Left colon (tissue), 2 donors: ENCODE results near the gene PLAC8L1. TPM values are rescaled to one million over a fixed set of nuclear protein-coding genes. Genes with fewer than 3 reads are reported as not detected.
"Not testable (repeated sequence)": the region's sequence is repeated elsewhere in the genome, so short reads cannot be mapped to it uniquely, and the experiment has no call there.

Source experiments
- ATAC-seq: fragments of 200-7000 bp; cut with Tn5 transposase; one replicate; pipeline ENCODE4 v1.9.1; 2020; ENCODE audit warnings: mild to moderate bottlenecking, moderate library complexity
- DNase-seq, 2 donors: peaks; one replicate each; pipeline ENCODE4 v3.0.0-alpha.2; 2020
- intact Hi-C, 2 donors: fragments of 100-400 bp; cut with DNase I in 1 of 2; cut with micrococcal nuclease in 1 of 2; formaldehyde crosslinking; loops; one replicate each; pipeline versions ENCODE4 v1.11.2 to v1.14.0; 2022; cut with DNase I, micrococcal nuclease
- long read RNA-seq: library from polyadenylated mRNA; unstranded; transcript quantifications from one replicate; pipeline ENCODE4 v2.0.0, GENCODE V29; 2021
- total RNA-seq, 2 donors: library from RNA; stranded (reverse); fragmentation: NEBNext Ultra II Directional; extraction: Animal tissue kit (Norgen Biotek cat#: 25700); gene quantifications; one replicate each; pipeline ENCODE4 v1.2.1, GENCODE V29; 2021
- donor health status: DM: no; HTN: no; CAD: no.
- donor health status: DM: yes; HTN: yes; CAD: no.

The PLAC8L1 gene
- under 1 TPM in 1 of 2 donors, not detected in 1; 0.49 TPM for total RNA-seq
- long read RNA-seq = 0 reads

DNA sequence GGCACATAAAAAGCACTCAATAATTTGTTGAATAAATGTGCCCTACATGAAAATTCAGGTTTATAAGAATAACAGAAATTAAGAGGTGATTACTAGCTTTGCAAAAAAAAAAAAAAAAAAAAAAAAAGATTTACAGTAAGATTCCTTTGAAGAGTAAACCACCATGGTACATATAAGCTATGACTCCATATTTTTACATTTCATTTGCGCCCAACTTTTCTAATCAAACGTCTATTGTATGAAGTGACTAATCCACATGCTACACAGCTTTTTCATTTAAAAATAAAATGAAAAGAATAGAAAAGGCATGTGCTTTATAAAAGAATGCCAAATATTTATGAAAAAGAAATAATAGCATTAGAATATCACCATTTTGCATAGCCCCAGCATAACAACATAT lies at the start of gene PLAC8L1:
Gene PLAC8L1 (minus strand): TSS at position 101 of the 400 bp plus-strand sequence. CDS start 1,266 bp downstream, outside the sequence.
- ATAC-seq (no peak), DNase-seq (no peak)
- intact Hi-C loops = no loop called here

GRCh38 chr5:146151970-146152369 lies 46.6 kb upstream of the PLAC8L1 start:
- no peak for DNase-seq
- no peak for ATAC-seq
- intact Hi-C loops = no loop called here

GRCh38 chr5:146137967-146138403 lies 32.6 kb upstream of the PLAC8L1 start:
- ATAC-seq (peak; percentile 86), DNase-seq (peak; percentile 31 to 45)
- intact Hi-C loops = loop anchor here in 1 of 2 donors (10.0 kb wide), 1 partner anchor 127 kb away; no protein-coding TSS in a partner anchor

DNA sequence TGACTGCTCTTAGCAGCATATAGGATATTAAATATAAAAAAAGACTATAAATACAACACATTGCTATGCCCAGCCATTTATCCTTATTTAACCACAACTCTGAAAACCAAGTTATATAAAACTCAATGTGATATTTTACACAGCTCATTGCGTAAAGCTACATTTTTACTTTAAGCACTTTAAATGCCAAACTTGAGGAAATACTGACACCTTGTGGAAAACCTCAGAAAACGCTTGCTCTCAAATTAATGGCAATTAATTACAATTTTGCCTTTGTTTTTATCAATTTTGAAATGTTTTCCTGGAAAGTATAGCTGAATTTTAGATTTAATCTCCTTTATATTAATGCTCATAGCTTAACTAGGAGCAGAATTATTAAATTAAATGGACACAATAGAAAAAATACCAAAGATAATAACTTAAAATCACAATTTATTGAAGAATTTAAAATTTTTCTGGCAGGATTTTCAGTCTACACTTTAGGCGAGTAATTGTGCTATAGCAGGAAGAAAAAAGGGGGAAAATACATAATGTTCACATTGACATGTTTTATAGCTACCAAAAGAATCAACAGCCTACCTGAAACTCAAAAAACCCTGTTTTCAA lies 25.2 kb upstream of the PLAC8L1 start:
- intact Hi-C loops = loop anchor here in 1 of 2 donors (10.0 kb wide), 1 partner anchor 134 kb away; no protein-coding TSS in a partner anchor
- no peak for ATAC-seq
- DNase-seq = no peak

DNA sequence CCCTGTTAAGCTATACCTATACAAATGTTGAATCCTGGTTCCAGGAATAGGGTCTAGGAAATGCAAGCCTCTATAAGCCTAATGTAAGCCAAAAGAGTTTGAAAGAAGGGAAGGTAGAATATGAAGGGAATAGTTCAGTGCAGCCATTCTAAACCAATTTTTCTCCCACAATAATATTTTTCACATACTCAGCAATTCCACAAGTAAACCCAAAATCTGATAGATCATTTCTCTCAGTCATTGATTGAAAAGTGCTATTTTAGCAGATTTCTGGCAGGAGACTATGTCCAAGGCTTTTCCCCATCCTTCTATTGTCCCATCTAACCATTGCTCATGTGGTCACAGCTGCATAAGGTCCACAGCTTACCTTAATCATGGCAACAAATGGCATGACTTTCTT lies 20.7 kb upstream of the PLAC8L1 start:
- intact Hi-C loops = no loop called here
- no peak for ATAC-seq
- DNase-seq = no peak

DNA sequence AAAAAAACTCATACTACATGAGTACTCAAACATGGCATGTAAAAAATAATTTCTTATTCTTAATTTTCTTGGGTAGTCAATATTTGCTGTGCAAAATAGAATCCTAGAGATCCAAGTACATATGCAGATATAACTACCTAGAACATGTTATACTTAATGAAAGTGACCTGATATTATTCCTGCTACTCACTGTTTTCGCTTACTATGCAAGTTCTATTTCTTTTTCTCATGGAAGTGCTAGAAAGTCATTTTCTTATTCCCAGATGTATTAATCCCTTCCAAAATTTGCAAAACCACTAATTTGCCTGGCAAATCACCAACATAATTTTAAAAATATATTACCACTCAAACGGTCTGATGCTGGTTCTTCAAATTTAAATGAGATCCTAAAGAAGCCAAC lies 19.2 kb upstream of the PLAC8L1 start:
- no peak for DNase-seq
- intact Hi-C loops = no loop called here
- no peak for ATAC-seq

GRCh38 chr5:146121451-146121850 lies 16.1 kb upstream of the PLAC8L1 start:
- DNase-seq, ATAC-seq, intact Hi-C loops: not testable (repeated sequence)

GRCh38 chr5:146118322-146118721 lies 12.9 kb upstream of the PLAC8L1 start:
- ATAC-seq = no peak
- no peak for DNase-seq
- intact Hi-C loops = no loop called here

GRCh38 chr5:146117216-146117615 lies 11.8 kb upstream of the PLAC8L1 start:
- intact Hi-C loops, DNase-seq, ATAC-seq: not testable (repeated sequence)

DNA sequence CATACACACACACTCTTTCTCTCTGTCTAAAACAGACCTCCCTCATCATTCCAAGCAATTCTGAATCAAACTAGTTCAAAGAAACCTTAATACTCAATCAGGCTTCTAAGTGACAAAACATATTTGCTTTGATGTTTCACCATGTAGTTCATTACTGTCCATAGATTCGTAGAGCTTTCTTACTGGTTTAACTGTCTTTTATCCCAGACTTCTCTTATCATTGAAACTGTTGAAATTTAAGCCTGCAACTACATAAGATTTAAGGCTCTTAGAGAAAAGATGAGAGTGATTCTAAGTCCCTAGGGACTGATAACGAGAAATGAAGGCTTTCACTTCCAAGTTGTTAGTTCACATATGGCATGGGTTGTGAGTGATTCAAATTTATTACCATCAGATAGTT lies 11.0 kb upstream of the PLAC8L1 start:
- intact Hi-C loops = no loop called here

DNA sequence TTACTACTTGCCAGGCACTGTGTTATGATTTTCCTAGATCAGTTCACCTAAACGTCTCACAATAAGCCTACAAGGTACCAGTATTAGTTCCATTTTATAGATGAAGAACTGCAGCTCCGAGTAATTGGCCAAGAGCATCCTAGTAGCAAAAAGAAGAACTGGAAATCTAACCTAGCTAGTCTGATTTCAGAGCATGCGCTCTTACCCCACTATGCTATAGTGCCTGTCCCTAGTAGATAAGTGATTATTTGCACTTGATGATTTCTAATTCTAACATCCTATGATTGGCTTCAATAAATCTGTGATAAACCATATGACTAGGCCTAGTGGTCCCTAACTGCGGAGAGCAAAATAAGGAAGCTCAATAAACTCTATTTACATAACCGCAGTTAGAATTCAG lies 7.1 kb upstream of the PLAC8L1 start:
- ATAC-seq (no peak), DNase-seq (no peak)
- intact Hi-C loops = no loop called here

More for the DNA sequence above, 11.0 kb upstream of the PLAC8L1 start:
- DNase-seq = no peak
- no peak for ATAC-seq

GRCh38 chr5:146111409-146111808 lies 6.0 kb upstream of the PLAC8L1 start:
- no peak for DNase-seq
- intact Hi-C loops = no loop called here
- no peak for ATAC-seq

- ATAC-seq (no peak), DNase-seq (no peak)
- intact Hi-C loops = no loop called here
These were observed 4.0 kb upstream of the PLAC8L1 start for GRCh38 chr5:146109379-146109778.

GRCh38 chr5:146108870-146109269 lies 3.5 kb upstream of the PLAC8L1 start:
- ATAC-seq, DNase-seq, intact Hi-C loops: not testable (repeated sequence)

DNA sequence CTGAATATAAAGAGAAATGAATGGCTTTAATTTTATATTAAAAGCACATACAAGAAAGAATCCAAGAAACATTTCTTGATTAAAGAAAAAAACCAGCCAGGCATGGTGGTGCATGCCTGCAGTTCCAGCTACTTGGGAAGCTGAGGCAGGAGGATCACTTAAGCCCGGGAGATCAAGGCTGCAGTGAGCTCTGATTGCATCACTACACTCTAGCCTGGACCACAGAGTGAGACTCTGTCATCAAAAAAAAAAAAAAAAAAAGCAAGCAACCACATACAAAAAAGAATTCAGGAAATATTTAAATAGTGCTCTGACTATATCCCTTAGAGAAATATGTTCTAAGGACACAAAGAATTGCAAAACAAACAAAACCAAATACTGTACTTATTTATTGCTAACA lies 2.5 kb upstream of the PLAC8L1 start:
- ATAC-seq = no peak
- DNase-seq = no peak
- intact Hi-C loops = no loop called here

GRCh38 chr5:146103594-146103993 lies 1.8 kb downstream of the PLAC8L1 start:
- no peak for ATAC-seq
- intact Hi-C loops = no loop called here
- DNase-seq = no peak

DNA sequence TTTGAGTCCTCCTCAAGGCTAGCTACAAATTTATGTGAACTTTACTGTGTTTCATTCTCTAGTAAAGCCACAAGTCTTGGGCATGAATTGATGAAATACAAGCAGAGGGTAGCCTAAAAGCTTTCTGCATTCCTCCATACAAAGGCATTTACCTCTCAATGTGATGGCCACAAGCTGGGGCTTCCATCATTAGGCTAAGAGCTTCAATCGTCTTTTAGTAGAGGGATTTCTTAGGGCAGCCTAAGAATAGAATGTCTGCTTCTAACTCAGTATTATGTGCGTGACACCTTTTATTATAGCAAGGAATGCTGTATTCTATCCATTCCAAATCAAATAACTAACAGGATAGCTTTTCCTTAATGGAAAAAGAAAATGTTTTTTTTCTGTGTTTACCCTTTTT lies 3.7 kb downstream of the PLAC8L1 start:
- DNase-seq (no peak), ATAC-seq (no peak)
- intact Hi-C loops = no loop called here

GRCh38 chr5:146098047-146098446 lies 7.3 kb downstream of the PLAC8L1 start:
- ATAC-seq (no peak), DNase-seq (no peak)
- intact Hi-C loops = no loop called here

- ATAC-seq (no peak), DNase-seq (no peak)
- intact Hi-C loops = no loop called here
These were observed 13.5 kb downstream of the PLAC8L1 start for GRCh38 chr5:146091881-146092280.

GRCh38 chr5:146089287-146089686 lies 16.1 kb downstream of the PLAC8L1 start:
- DNase-seq (no peak), ATAC-seq (no peak)
- intact Hi-C loops = no loop called here

GRCh38 chr5:146088098-146088497 lies 17.3 kb downstream of the PLAC8L1 start:
- intact Hi-C loops = no loop called here
- no peak for ATAC-seq
- no peak for DNase-seq
